T-cell (primary cell): Measurements from ENCODE around the gene MYO18B. TPM values are rescaled to one million over a fixed set of nuclear protein-coding genes. Genes with fewer than 3 reads are reported as not detected.

Source experiments
- ATAC-seq, 4 experiments: fragments of 200-7000 bp in 3 of 4; fragments of 150-1000 bp in 1 of 4; cut with Tn5 transposase; replicated peaks in 1 of 4; 1 replicate in 3 of 4; 2 replicates in 1 of 4; pipeline ENCODE4 v1.10.0; 2021; ENCODE audit warnings: moderate library complexity in 3 of 4, mild to moderate bottlenecking in 2 of 4, moderate number of reproducible peaks in 1 of 4
- CTCF ChIA-PET, 2 donors: fragments of 300-600 bp; sonication (Branson Sonifier 250); formaldehyde crosslinking; loops; one replicate each; lab custom pipeline; 2022; ENCODE audit warnings: antibody characterized with exemption in 2 of 2; lab: Charles Lee
- POLR2A ChIA-PET, 2 donors: fragments of 300-600 bp; sonication (Branson Sonifier 250); formaldehyde crosslinking; loops; one replicate each; lab custom pipeline; 2022; ENCODE audit warnings: antibody characterized with exemption in 2 of 2; lab: Charles Lee
- DNase-seq, 35 experiments: peaks; one replicate each; pipeline versions ENCODE4 v3.0.0 to v3.0.0-alpha.2; 2013 to 2023
- H3K27ac ChIP-seq: one replicate; pipeline ENCODE4 v1.5.1; 2013; ENCODE audit warnings: low read length
- H3K27me3 ChIP-seq, 2 experiments: replicated peaks in 1 of 2; 1 replicate in 1 of 2; 2 replicates in 1 of 2; pipeline versions ENCODE4 v1.6.1 to v1.7.0; 2013; ENCODE audit warnings: low read length in 1 of 2, mixed read lengths in 1 of 2; ENCODE audit not compliant: control insufficient read depth in 2 of 2, insufficient read depth in 2 of 2; ENCODE audit errors: extremely low read depth in 1 of 2
- H3K36me3 ChIP-seq, 2 donors: 1 replicate in 1 of 2; 2 replicates in 1 of 2; pipeline versions ENCODE4 v1.6.1 to v1.7.0; 2013; ENCODE audit warnings: low read length in 1 of 2; ENCODE audit not compliant: control insufficient read depth in 2 of 2, insufficient read depth in 1 of 2; ENCODE audit errors: extremely low read depth in 1 of 2
- H3K4me1 ChIP-seq, 2 experiments: 1 replicate in 1 of 2; 2 replicates in 1 of 2; pipeline versions ENCODE4 v1.6.1 to v1.7.0; 2013; ENCODE audit warnings: low read length in 2 of 2, mixed read lengths in 1 of 2; ENCODE audit not compliant: insufficient read depth in 2 of 2, control insufficient read depth in 1 of 2; ENCODE audit errors: extremely low read depth in 1 of 2
- H3K4me3 ChIP-seq, 2 donors: 1 replicate in 1 of 2; 2 replicates in 1 of 2; pipeline versions ENCODE4 v1.5.1 to v1.7.0; 2013; ENCODE audit warnings: mild to moderate bottlenecking in 2 of 2, low read length in 1 of 2, moderate library complexity in 1 of 2; ENCODE audit not compliant: control insufficient read depth in 1 of 2; ENCODE audit errors: extremely low read depth in 1 of 2
- H3K9me3 ChIP-seq: 2 replicates; pipeline ENCODE4 v1.7.0; 2013
- H3K27ac Mint-ChIP-seq, 2 donors: one replicate each; pipeline ENCODE4 v1.8.0; 2020 to 2021; ENCODE audit warnings: mild to moderate bottlenecking in 2 of 2, mixed read lengths in 2 of 2
- H3K27me3 Mint-ChIP-seq, 2 donors: one replicate each; pipeline ENCODE4 v1.8.0; 2021 to 2022; ENCODE audit warnings: mixed read lengths in 2 of 2
- H3K36me3 Mint-ChIP-seq: one replicate; pipeline ENCODE4 v1.8.0; 2021; ENCODE audit warnings: mixed read lengths
- H3K4me1 Mint-ChIP-seq, 3 donors: one replicate each; pipeline ENCODE4 v1.8.0; 2020 to 2022; ENCODE audit warnings: mixed read lengths in 3 of 3, mild to moderate bottlenecking in 1 of 3
- H3K4me3 Mint-ChIP-seq, 3 donors: one replicate each; pipeline ENCODE4 v1.8.0; 2020 to 2022; ENCODE audit warnings: mild to moderate bottlenecking in 3 of 3, mixed read lengths in 3 of 3, moderate library complexity in 3 of 3
- H3K9me3 Mint-ChIP-seq, 3 donors: one replicate each; pipeline ENCODE4 v1.8.0; 2020 to 2022; ENCODE audit warnings: mixed read lengths in 3 of 3
- WGBS: methylation state at CpG from one replicate; pipeline ENCODE4 v1.1.5; 2013; ENCODE audit warnings: missing lambda C conversion rate; ENCODE audit not compliant: insufficient coverage; 5-methylcytosine and 5-hydroxymethylcytosine counted together
- total RNA-seq, 35 experiments: library from RNA in 6 of 35; stranded (reverse) in 6 of 35; fragments of 120-200 nt in 1 of 35; gene quantifications; one replicate each; pipeline versions ENCODE4 v1.2.1 to v1.2.4 and lab custom pipeline; 2013 to 2026

The MYO18B gene
- total RNA-seq, 5 donors from 2014 or later (not counting 1 experiment from before 2014, with no cell fraction given) = 0.18 to 0.70 (median 0.26) TPM; not detected in 1

GRCh38 chr22:25902402-25902801 lies 160.4 kb downstream of the MYO18B start:
- CTCF ChIA-PET = no interaction called here
- Mint-ChIP-seq H3K36me3 (no peaks in the 10 kb centered on the region), H3K4me3 (no peak overlapping the region)

GRCh38 chr22:25903294-25903693 lies 161.3 kb downstream of the MYO18B start:
- POLR2A ChIA-PET = no interaction called here
- no peak overlapping the region for H3K27ac Mint-ChIP-seq
- Histone ChIP-seq H3K4me1 (no peaks in the 10 kb centered on the region), H3K9me3 (no peaks in the 10 kb centered on the region), H3K27ac (no peak overlapping the region), H3K36me3 (no peaks in the 10 kb centered on the region), H3K4me3 (no peak overlapping the region), H3K27me3 (peaks cover 0 to 10% of the 10 kb centered on the region in 2 experiments)
- CTCF ChIA-PET = no interaction called here
- ATAC-seq = no peak
- no peak overlapping the region for H3K4me3 Mint-ChIP-seq
- no peaks in the 10 kb centered on the region for H3K36me3 Mint-ChIP-seq
- H3K4me1 Mint-ChIP-seq = no peaks in the 10 kb centered on the region
- 79% methylated on average over 2 of the region's 6 CpGs for whole genome bisulfite sequencing
- no peak for DNase-seq
- H3K9me3 Mint-ChIP-seq = peaks cover 2 to 4% (median 3%) of the 10 kb centered on the region in 3 donors
- H3K27me3 Mint-ChIP-seq = peaks cover 18 to 25% of the 10 kb centered on the region in 2 donors

More at GRCh38 chr22:25902402-25902801, 160.4 kb downstream of the MYO18B start:
- no peak overlapping the region for H3K4me3 ChIP-seq
- Mint-ChIP-seq H3K27ac (no peak overlapping the region), H3K4me1 (no peaks in the 10 kb centered on the region), H3K9me3 (peaks cover 2 to 4% (median 3%) of the 10 kb centered on the region in 3 donors), H3K27me3 (peaks cover 18 to 22% of the 10 kb centered on the region in 2 donors)
- ATAC-seq = no peak
- H3K9me3 ChIP-seq = no peaks in the 10 kb centered on the region
- H3K27me3 ChIP-seq = peaks cover 0 to 8% of the 10 kb centered on the region in 2 experiments
- H3K4me1 ChIP-seq = no peaks in the 10 kb centered on the region
- POLR2A ChIA-PET = no interaction called here
- H3K27ac ChIP-seq = no peak overlapping the region
- DNase-seq = no peak
- 58% methylated on average over 5 of the region's 8 CpGs for WGBS
- no peaks in the 10 kb centered on the region for H3K36me3 ChIP-seq

DNA sequence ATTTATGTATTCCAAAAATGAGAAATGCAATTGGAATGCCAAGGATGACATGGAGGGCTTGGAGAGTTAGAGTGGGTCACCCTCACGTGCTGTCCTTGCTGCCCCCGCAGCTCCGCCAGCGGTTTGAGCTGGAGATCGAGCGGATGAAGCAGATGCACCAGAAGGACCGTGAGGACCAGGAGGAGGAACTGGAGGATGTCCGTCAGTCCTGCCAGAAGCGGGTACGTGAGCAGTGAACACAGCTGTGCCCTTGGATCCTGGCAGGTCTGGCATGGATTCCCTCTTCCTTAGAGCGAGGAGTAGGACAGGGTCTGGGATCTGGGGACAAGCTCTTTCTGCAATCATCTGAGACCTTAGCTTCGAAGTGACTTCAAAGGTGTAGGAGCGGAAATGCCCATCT lies 166.2 kb downstream of the MYO18B start:
- Histone ChIP-seq H3K4me3 (no peak overlapping the region), H3K36me3 (no peaks in the 10 kb centered on the region), H3K27me3 (peaks cover 0 to 8% of the 10 kb centered on the region in 2 experiments), H3K9me3 (no peaks in the 10 kb centered on the region), H3K27ac (no peak overlapping the region), H3K4me1 (no peaks in the 10 kb centered on the region)
- ATAC-seq (no peak), DNase-seq (no peak)
- 87% methylated on average over 13 of the region's 13 CpGs for WGBS
- peaks cover 12 to 33% of the 10 kb centered on the region in 2 donors for H3K27me3 Mint-ChIP-seq
- H3K4me1 Mint-ChIP-seq = no peaks in the 10 kb centered on the region
- H3K27ac Mint-ChIP-seq = no peak overlapping the region
- no peak overlapping the region for H3K4me3 Mint-ChIP-seq
- peaks cover 2 to 4% (median 3%) of the 10 kb centered on the region in 3 donors for H3K9me3 Mint-ChIP-seq
- CTCF ChIA-PET = no interaction called here
- no peaks in the 10 kb centered on the region for H3K36me3 Mint-ChIP-seq
- POLR2A ChIA-PET = no interaction called here

- Histone ChIP-seq H3K27ac (no peak overlapping the region), H3K4me3 (no peak overlapping the region), H3K36me3 (no peaks in the 10 kb centered on the region), H3K27me3 (peaks cover 0 to 3% of the 10 kb centered on the region in 2 experiments), H3K9me3 (no peaks in the 10 kb centered on the region), H3K4me1 (no peaks in the 10 kb centered on the region)
- ChIA-PET POLR2A (no interaction called here), CTCF (no interaction called here)
- Mint-ChIP-seq H3K27me3 (peaks cover 11 to 30% of the 10 kb centered on the region in 2 donors), H3K4me3 (no peak overlapping the region), H3K9me3 (peaks cover 2 to 4% (median 3%) of the 10 kb centered on the region in 3 donors), H3K4me1 (no peaks in the 10 kb centered on the region), H3K36me3 (no peaks in the 10 kb centered on the region), H3K27ac (no peak overlapping the region)
- DNase-seq (no peak), ATAC-seq (no peak)
- WGBS = 67% methylated on average over 1 of the region's 2 CpGs
Observed at GRCh38 chr22:25908755-25909154, 166.8 kb downstream of the MYO18B start.

GRCh38 chr22:25909614-25910387 lies 167.8 kb downstream of the MYO18B start:
- H3K27ac Mint-ChIP-seq = no peak overlapping the region
- Histone ChIP-seq H3K27me3 (peaks cover 0 to 3% of the 10 kb centered on the region in 2 experiments), H3K4me1 (no peaks in the 10 kb centered on the region), H3K27ac (no peak overlapping the region), H3K4me3 (no peak overlapping the region), H3K9me3 (no peaks in the 10 kb centered on the region), H3K36me3 (no peaks in the 10 kb centered on the region)
- no peaks in the 10 kb centered on the region for H3K4me1 Mint-ChIP-seq
- no peaks in the 10 kb centered on the region for H3K36me3 Mint-ChIP-seq
- ChIA-PET CTCF (no interaction called here), POLR2A (no interaction called here)
- peaks cover 4 to 24% of the 10 kb centered on the region in 2 donors for H3K27me3 Mint-ChIP-seq
- no peak for DNase-seq
- no peak for ATAC-seq
- H3K9me3 Mint-ChIP-seq = peaks cover 2 to 4% (median 3%) of the 10 kb centered on the region in 3 donors
- no peak overlapping the region for H3K4me3 Mint-ChIP-seq
- WGBS = 86% methylated on average over 1 of the region's 7 CpGs

DNA sequence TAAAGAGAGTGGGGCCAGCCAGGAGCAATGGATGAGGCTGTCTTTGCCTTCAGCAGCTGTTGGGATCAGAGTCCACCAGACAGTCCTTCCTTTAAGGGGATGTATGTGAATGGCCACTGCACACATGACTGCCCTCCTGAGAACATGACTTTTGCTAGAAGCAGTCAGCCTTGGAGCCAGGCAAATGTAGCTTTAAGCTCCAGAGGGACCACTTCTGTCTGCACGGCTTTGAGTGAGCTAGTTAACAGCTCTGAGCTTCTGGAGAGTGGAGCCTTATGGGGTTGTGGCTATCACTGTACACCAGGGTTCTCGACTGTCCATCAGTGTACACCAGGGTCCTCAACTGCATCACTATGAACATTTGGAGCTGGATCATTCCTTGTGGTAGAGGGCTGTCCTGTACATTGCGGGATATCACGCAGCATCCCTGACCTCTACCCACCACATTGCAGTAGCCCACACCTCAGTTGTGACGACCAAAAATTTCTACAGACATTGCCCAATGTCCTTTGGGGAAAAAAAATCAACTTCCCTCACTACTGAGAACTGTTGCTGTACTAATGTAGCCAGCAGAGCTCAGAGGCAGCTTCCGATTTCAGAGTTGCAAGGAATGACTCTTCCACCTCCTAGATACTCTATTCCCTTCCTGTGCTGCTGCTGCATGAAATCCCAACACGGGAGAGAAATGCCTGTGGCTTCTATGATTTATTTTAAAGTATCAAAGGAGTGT lies 169.4 kb downstream of the MYO18B start:
- H3K27ac ChIP-seq = no peak overlapping the region
- no peaks in the 10 kb centered on the region for H3K36me3 ChIP-seq
- peaks cover 2 to 3% (median 2%) of the 10 kb centered on the region in 3 donors for H3K9me3 Mint-ChIP-seq
- H3K27me3 ChIP-seq = peaks cover 0 to 3% of the 10 kb centered on the region in 2 experiments
- H3K4me1 Mint-ChIP-seq = no peaks in the 10 kb centered on the region
- no peak overlapping the region for H3K4me3 ChIP-seq
- peaks cover 7 to 27% of the 10 kb centered on the region in 2 donors for H3K27me3 Mint-ChIP-seq
- CTCF ChIA-PET = no interaction called here
- H3K4me1 ChIP-seq = no peaks in the 10 kb centered on the region
- H3K27ac Mint-ChIP-seq = no peak overlapping the region
- H3K36me3 Mint-ChIP-seq = no peaks in the 10 kb centered on the region
- no peak overlapping the region for H3K4me3 Mint-ChIP-seq
- DNase-seq = no peak
- WGBS = no CpG with 5 or more reads among the region's 7 CpGs
- no peaks in the 10 kb centered on the region for H3K9me3 ChIP-seq
- no peak for ATAC-seq
- POLR2A ChIA-PET = no interaction called here
